ENCODE measurements around the gene NOS3.

Gene NOS3

GRCh38 chr7:150997075-150997511, 6.3 kb downstream of the NOS3 start:
- Histone ChIP-seq H3K27me3 (ENCODE audit: insufficient read depth, low read length, poor library complexity) (no peaks in the 10 kb centered on the region), H3K4me2 (ENCODE audit: insufficient read depth, low read length) (no peak overlapping the region), H3K4me1 (ENCODE audit: insufficient read depth, low read length) (no peaks in the 10 kb centered on the region), H3K27ac (ENCODE audit: low read length) (no peak overlapping the region), H4K20me1 (ENCODE audit: insufficient read depth, low read length) (no peaks in the 10 kb centered on the region; the same call in 1 of the 2 replicates), H3K36me3 (ENCODE audit: insufficient read depth, low read length) (no peaks in the 10 kb centered on the region), H3K9ac (ENCODE audit: low read depth, low read length) (no peak overlapping the region), H3K4me3 (ENCODE audit: low read depth in 1 of 2, low read length in 2 of 2) (no peak overlapping the region), H2AFZ (ENCODE audit: low read depth, low read length) (no peak overlapping the region), H3K79me2 (ENCODE audit: insufficient read depth, low read length) (no peaks in the 10 kb centered on the region), H3K9me3 (ENCODE audit: insufficient read depth, low read length, severe bottlenecking) (no peaks in the 10 kb centered on the region)
- no peak for ATAC-seq (ENCODE audit: insufficient read depth, low read depth)
- TF ChIP-seq EZH2 (IDR thresholded peaks at IDR 0.05; ENCODE audit: borderline replicate concordance, low read depth, low read length, severe bottlenecking): no peak
- no peak for TF ChIP-seq CTCF (IDR thresholded peaks at IDR 0.05; ENCODE audit: borderline replicate concordance, extremely low read depth, low read length, poor library complexity, severe bottlenecking)
- DNase-seq: no peak

- Histone ChIP-seq H3K27ac (ENCODE audit: low read length) (no peak overlapping the region), H2AFZ (ENCODE audit: low read depth, low read length) (no peak overlapping the region), H4K20me1 (ENCODE audit: insufficient read depth, low read length) (no peaks in the 10 kb centered on the region; the same call in 1 of the 2 replicates), H3K79me2 (ENCODE audit: insufficient read depth, low read length) (no peaks in the 10 kb centered on the region), H3K36me3 (ENCODE audit: insufficient read depth, low read length) (no peaks in the 10 kb centered on the region), H3K4me2 (ENCODE audit: insufficient read depth, low read length) (no peak overlapping the region), H3K4me3 (ENCODE audit: low read depth in 1 of 2, low read length in 2 of 2) (no peak overlapping the region), H3K27me3 (ENCODE audit: insufficient read depth, low read length, poor library complexity) (no peaks in the 10 kb centered on the region), H3K9ac (ENCODE audit: low read depth, low read length) (no peak overlapping the region), H3K4me1 (ENCODE audit: insufficient read depth, low read length) (no peaks in the 10 kb centered on the region), H3K9me3 (ENCODE audit: insufficient read depth, low read length, severe bottlenecking) (no peaks in the 10 kb centered on the region)
- ATAC-seq (ENCODE audit: insufficient read depth, low read depth) (no peak), DNase-seq (no peak)
- TF ChIP-seq CTCF (IDR thresholded peaks at IDR 0.05; ENCODE audit: borderline replicate concordance, extremely low read depth, low read length, poor library complexity, severe bottlenecking) (no peak), EZH2 (IDR thresholded peaks at IDR 0.05; ENCODE audit: borderline replicate concordance, low read depth, low read length, severe bottlenecking) (no peak)
Measured at GRCh38 chr7:150997817-150998216, 7.0 kb downstream of the NOS3 start.

GRCh38 chr7:150998341-150998740, 7.5 kb downstream of the NOS3 start:
- Histone ChIP-seq H2AFZ (ENCODE audit: low read depth, low read length) (no peak overlapping the region), H3K4me1 (ENCODE audit: insufficient read depth, low read length) (no peaks in the 10 kb centered on the region), H3K9me3 (ENCODE audit: insufficient read depth, low read length, severe bottlenecking) (no peaks in the 10 kb centered on the region), H3K4me2 (ENCODE audit: insufficient read depth, low read length) (no peak overlapping the region), H3K9ac (ENCODE audit: low read depth, low read length) (no peak overlapping the region), H4K20me1 (ENCODE audit: insufficient read depth, low read length) (no peaks in the 10 kb centered on the region; the same call in 1 of the 2 replicates), H3K36me3 (ENCODE audit: insufficient read depth, low read length) (no peaks in the 10 kb centered on the region), H3K4me3 (ENCODE audit: low read depth in 1 of 2, low read length in 2 of 2) (no peak overlapping the region), H3K79me2 (ENCODE audit: insufficient read depth, low read length) (no peaks in the 10 kb centered on the region), H3K27ac (ENCODE audit: low read length) (no peak overlapping the region), H3K27me3 (ENCODE audit: insufficient read depth, low read length, poor library complexity) (no peaks in the 10 kb centered on the region)
- DNase-seq (no peak), ATAC-seq (ENCODE audit: insufficient read depth, low read depth) (no peak)
- TF ChIP-seq CTCF (IDR thresholded peaks at IDR 0.05; ENCODE audit: borderline replicate concordance, extremely low read depth, low read length, poor library complexity, severe bottlenecking) (no peak), EZH2 (IDR thresholded peaks at IDR 0.05; ENCODE audit: borderline replicate concordance, low read depth, low read length, severe bottlenecking) (no peak)

- Histone ChIP-seq H4K20me1 (ENCODE audit: insufficient read depth, low read length) (no peaks in the 10 kb centered on the region; the same call in 1 of the 2 replicates), H3K9me3 (ENCODE audit: insufficient read depth, low read length, severe bottlenecking) (no peaks in the 10 kb centered on the region)
- no peak for ATAC-seq (ENCODE audit: insufficient read depth, low read depth)
Measured at GRCh38 chr7:150999001-150999400, 8.2 kb downstream of the NOS3 start.

More at GRCh38 chr7:150999001-150999400, 8.2 kb downstream of the NOS3 start:
- no peak for DNase-seq
- Histone ChIP-seq H3K36me3 (ENCODE audit: insufficient read depth, low read length) (no peaks in the 10 kb centered on the region), H3K4me2 (ENCODE audit: insufficient read depth, low read length) (no peak overlapping the region), H3K79me2 (ENCODE audit: insufficient read depth, low read length) (no peaks in the 10 kb centered on the region), H3K4me1 (ENCODE audit: insufficient read depth, low read length) (no peaks in the 10 kb centered on the region), H3K9ac (ENCODE audit: low read depth, low read length) (no peak overlapping the region), H3K4me3 (ENCODE audit: low read depth in 1 of 2, low read length in 2 of 2) (no peak overlapping the region), H2AFZ (ENCODE audit: low read depth, low read length) (no peak overlapping the region), H3K27me3 (ENCODE audit: insufficient read depth, low read length, poor library complexity) (no peaks in the 10 kb centered on the region), H3K27ac (ENCODE audit: low read length) (no peak overlapping the region)
- no peak for TF ChIP-seq EZH2 (IDR thresholded peaks at IDR 0.05; ENCODE audit: borderline replicate concordance, low read depth, low read length, severe bottlenecking)
- no peak for TF ChIP-seq CTCF (IDR thresholded peaks at IDR 0.05; ENCODE audit: borderline replicate concordance, extremely low read depth, low read length, poor library complexity, severe bottlenecking)

All from DND-41 (cell line).